ENCODE data around the gene ALG8.
A peak's percentile ranks its signal among the peaks of the same experiment; 100 is the strongest.
"Not testable (repeated sequence)": the region's sequence is repeated elsewhere in the genome, so short reads cannot be mapped to it uniquely, and the experiment has no call there.

Gene ALG8

GRCh38 chr11:78100261-78100660 lies 39.2 kb downstream of the ALG8 start:
- peaks cover 9% of the 10 kb centered on the region for H3K36me3 ChIP-seq (ENCODE audit: insufficient read depth, low read length)
- H3K4me1 ChIP-seq (ENCODE audit: insufficient read depth, low read length), result no peaks in the 10 kb centered on the region
- H3K9me3 ChIP-seq (ENCODE audit: control insufficient read depth, insufficient read depth, low read length), result no peaks in the 10 kb centered on the region
- H3K9ac ChIP-seq (ENCODE audit: low read depth, low read length), result no peak overlapping the region

DNA sequence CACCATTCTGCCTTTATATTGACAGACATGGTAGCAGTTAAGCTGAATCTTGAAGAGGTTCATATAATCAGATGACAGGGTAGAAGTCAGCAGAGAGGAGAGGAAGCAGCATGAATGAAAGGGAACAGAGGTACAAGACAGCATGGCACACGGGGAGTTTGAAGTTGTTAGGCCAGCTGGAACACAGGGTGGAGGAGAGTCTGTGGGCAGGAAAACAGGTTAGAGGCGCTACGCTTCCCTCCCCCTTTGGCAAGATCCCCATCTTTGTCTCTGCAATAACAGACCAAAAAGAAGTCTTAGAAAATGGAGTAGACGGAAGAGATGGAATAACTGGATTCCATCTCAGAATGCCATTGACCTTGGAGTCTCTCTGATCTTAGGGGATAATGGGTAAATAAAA lies 39.8 kb downstream of the ALG8 start:
- Histone ChIP-seq H3K9ac (ENCODE audit: low read depth, low read length) (no peak overlapping the region), H3K36me3 (ENCODE audit: insufficient read depth, low read length) (peaks cover 9% of the 10 kb centered on the region), H3K9me3 (ENCODE audit: control insufficient read depth, insufficient read depth, low read length) (no peaks in the 10 kb centered on the region), H3K4me1 (ENCODE audit: insufficient read depth, low read length) (no peaks in the 10 kb centered on the region)

- H3K9me3 ChIP-seq (ENCODE audit: control insufficient read depth, insufficient read depth, low read length), result no peaks in the 10 kb centered on the region
- peaks cover 9% of the 10 kb centered on the region for H3K36me3 ChIP-seq (ENCODE audit: insufficient read depth, low read length)
- no peaks in the 10 kb centered on the region for H3K4me1 ChIP-seq (ENCODE audit: insufficient read depth, low read length)
- H3K9ac ChIP-seq (ENCODE audit: low read depth, low read length), result no peak overlapping the region
Measured at GRCh38 chr11:78097666-78098385, 41.6 kb downstream of the ALG8 start.

GRCh38 chr11:78094250-78094649 lies 45.2 kb downstream of the ALG8 start:
- no peaks in the 10 kb centered on the region for H3K4me1 ChIP-seq (ENCODE audit: insufficient read depth, low read length)
- no peak overlapping the region for H3K9ac ChIP-seq (ENCODE audit: low read depth, low read length)
- no peaks in the 10 kb centered on the region; the same call in 1 of the 2 replicates for H3K36me3 ChIP-seq (ENCODE audit: insufficient read depth, low read length)
- H3K9me3 ChIP-seq (ENCODE audit: control insufficient read depth, insufficient read depth, low read length), result no peaks in the 10 kb centered on the region

GRCh38 chr11:78086521-78087074 lies 52.8 kb downstream of the ALG8 start:
- not testable (repeated sequence) for H3K9ac ChIP-seq (ENCODE audit: low read depth, low read length); H3K36me3 ChIP-seq (ENCODE audit: insufficient read depth, low read length); H3K9me3 ChIP-seq (ENCODE audit: control insufficient read depth, insufficient read depth, low read length); H3K4me1 ChIP-seq (ENCODE audit: insufficient read depth, low read length)

- H3K4me1 ChIP-seq (ENCODE audit: insufficient read depth, low read length), result no peaks in the 10 kb centered on the region; the same call in 1 of the 2 replicates
- H3K9me3 ChIP-seq (ENCODE audit: control insufficient read depth, insufficient read depth, low read length), result no peaks in the 10 kb centered on the region
- no peak overlapping the region for H3K9ac ChIP-seq (ENCODE audit: low read depth, low read length)
- H3K36me3 ChIP-seq (ENCODE audit: insufficient read depth, low read length), result no peaks in the 10 kb centered on the region
Measured at GRCh38 chr11:78085972-78086371, 53.5 kb downstream of the ALG8 start.

- not testable (repeated sequence) for H3K9ac ChIP-seq (ENCODE audit: low read depth, low read length); H3K4me1 ChIP-seq (ENCODE audit: insufficient read depth, low read length); H3K36me3 ChIP-seq (ENCODE audit: insufficient read depth, low read length); H3K9me3 ChIP-seq (ENCODE audit: control insufficient read depth, insufficient read depth, low read length)
Measured at GRCh38 chr11:78084506-78084905, 54.9 kb downstream of the ALG8 start.

DNA sequence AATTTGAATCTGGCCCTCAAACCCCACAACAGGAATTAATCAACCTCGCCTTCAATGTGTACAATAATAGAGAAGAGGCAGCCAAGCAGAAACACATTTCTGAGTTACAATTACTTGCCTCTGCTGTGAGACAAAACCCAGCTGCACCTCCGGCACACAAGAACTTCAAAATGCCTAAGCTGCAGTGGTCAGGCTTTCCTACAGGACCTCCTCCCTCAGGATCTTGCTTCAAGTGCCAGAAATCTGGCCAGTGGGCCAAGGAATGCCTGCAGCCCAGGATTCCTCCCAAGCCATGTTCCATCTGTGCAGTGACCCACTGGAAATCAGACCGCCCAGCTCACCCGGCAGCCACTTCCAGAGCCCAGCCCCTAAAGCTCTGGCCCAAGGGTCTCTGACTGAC lies 56.4 kb downstream of the ALG8 start:
- Histone ChIP-seq H3K36me3 (ENCODE audit: insufficient read depth, low read length) (no peaks in the 10 kb centered on the region), H3K9me3 (ENCODE audit: control insufficient read depth, insufficient read depth, low read length) (no peaks in the 10 kb centered on the region), H3K4me1 (ENCODE audit: insufficient read depth, low read length) (peaks cover 6% of the 10 kb centered on the region; the same call in 1 of the 2 replicates), H3K9ac (ENCODE audit: low read depth, low read length) (no peak overlapping the region)

GRCh38 chr11:78082146-78082545 lies 57.3 kb downstream of the ALG8 start:
- peaks cover 6% of the 10 kb centered on the region; the same call in 1 of the 2 replicates for H3K4me1 ChIP-seq (ENCODE audit: insufficient read depth, low read length)
- no peak overlapping the region for H3K9ac ChIP-seq (ENCODE audit: low read depth, low read length)
- no peaks in the 10 kb centered on the region for H3K9me3 ChIP-seq (ENCODE audit: control insufficient read depth, insufficient read depth, low read length)
- H3K36me3 ChIP-seq (ENCODE audit: insufficient read depth, low read length), result no peaks in the 10 kb centered on the region

- H3K9ac ChIP-seq (ENCODE audit: low read depth, low read length), result no peak overlapping the region
- H3K36me3 ChIP-seq (ENCODE audit: insufficient read depth, low read length), result no peaks in the 10 kb centered on the region
- H3K4me1 ChIP-seq (ENCODE audit: insufficient read depth, low read length), result peaks cover 9% of the 10 kb centered on the region; the same call in 1 of the 2 replicates
- H3K9me3 ChIP-seq (ENCODE audit: control insufficient read depth, insufficient read depth, low read length), result no peaks in the 10 kb centered on the region
Measured at GRCh38 chr11:78081583-78081982, 57.8 kb downstream of the ALG8 start.

DNA sequence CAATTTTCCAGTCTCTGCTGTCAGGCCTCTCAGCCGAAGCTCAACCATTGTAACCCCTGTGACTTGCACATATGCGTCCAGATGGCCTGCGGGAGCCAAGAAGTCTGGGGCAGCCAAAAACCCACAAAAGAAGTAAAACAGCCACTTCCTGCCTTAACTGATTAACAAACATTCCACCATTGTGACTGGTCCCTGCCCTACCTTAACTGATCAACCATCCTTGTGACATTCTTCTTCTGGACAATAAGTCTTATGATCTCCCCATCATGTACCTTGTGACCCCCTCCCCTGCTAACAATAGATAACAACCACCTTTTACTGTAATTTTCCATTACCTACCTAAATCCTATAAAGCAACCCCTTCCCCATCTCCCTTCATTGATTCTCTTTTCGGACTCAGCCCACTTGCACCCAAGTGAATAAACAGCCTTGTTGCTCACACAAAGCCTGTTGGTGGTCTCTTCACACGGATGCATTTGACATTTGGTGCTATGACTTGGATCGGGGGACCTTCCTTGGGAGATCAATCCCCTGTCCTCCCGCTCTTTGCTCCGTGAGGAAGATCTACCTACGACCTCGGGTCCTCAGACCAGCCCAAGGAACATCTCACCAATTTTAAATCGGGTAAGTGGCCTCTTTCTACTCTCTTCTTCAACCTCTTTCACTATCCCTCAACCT lies 58.5 kb downstream of the ALG8 start:
- Histone ChIP-seq H3K9me3 (ENCODE audit: control insufficient read depth, insufficient read depth, low read length) (no peaks in the 10 kb centered on the region), H3K4me1 (ENCODE audit: insufficient read depth, low read length) (peaks cover 12% of the 10 kb centered on the region; the same call in 1 of the 2 replicates), H3K36me3 (ENCODE audit: insufficient read depth, low read length) (no peaks in the 10 kb centered on the region), H3K9ac (ENCODE audit: low read depth, low read length) (no peak overlapping the region)

- H3K36me3 ChIP-seq (ENCODE audit: insufficient read depth, low read length), result no peaks in the 10 kb centered on the region
- H3K9me3 ChIP-seq (ENCODE audit: control insufficient read depth, insufficient read depth, low read length), result no peaks in the 10 kb centered on the region
- peak overlapping the region; percentile 91 for H3K9ac ChIP-seq (ENCODE audit: low read depth, low read length)
- H3K4me1 ChIP-seq (ENCODE audit: insufficient read depth, low read length), result peaks cover 12% of the 10 kb centered on the region; the same call in 1 of the 2 replicates
Measured at GRCh38 chr11:78080084-78080817, 59.2 kb downstream of the ALG8 start.

- peaks cover 12% of the 10 kb centered on the region; the same call in 1 of the 2 replicates for H3K4me1 ChIP-seq (ENCODE audit: insufficient read depth, low read length)
- no peaks in the 10 kb centered on the region for H3K36me3 ChIP-seq (ENCODE audit: insufficient read depth, low read length)
- H3K9ac ChIP-seq (ENCODE audit: low read depth, low read length), result peak within 1 kb of the TSS; percentile 91
- no peaks in the 10 kb centered on the region for H3K9me3 ChIP-seq (ENCODE audit: control insufficient read depth, insufficient read depth, low read length)
Measured at GRCh38 chr11:78079232-78080083, 60.0 kb downstream of the ALG8 start, which contains the start of gene NDUFC2. NDUFC2 (minus strand) TSS chr11:78079862; CDS start chr11:78079744, 118 bp downstream.
